HG03045 (cell line): ENCODE measurements around the gene F13A1.
"Not testable (repeated sequence)": the region's sequence is repeated elsewhere in the genome, so short reads cannot be mapped to it uniquely, and the experiment has no call there.

Source experiments
- ATAC-seq: cut with Tn5 transposase; IDR thresholded peaks from one replicate; pipeline ENCODE4 v1.9.1; 2021; ENCODE audit warnings: mild to moderate bottlenecking, moderate library complexity; ENCODE audit not compliant: unreplicated experiment

The F13A1 gene

DNA sequence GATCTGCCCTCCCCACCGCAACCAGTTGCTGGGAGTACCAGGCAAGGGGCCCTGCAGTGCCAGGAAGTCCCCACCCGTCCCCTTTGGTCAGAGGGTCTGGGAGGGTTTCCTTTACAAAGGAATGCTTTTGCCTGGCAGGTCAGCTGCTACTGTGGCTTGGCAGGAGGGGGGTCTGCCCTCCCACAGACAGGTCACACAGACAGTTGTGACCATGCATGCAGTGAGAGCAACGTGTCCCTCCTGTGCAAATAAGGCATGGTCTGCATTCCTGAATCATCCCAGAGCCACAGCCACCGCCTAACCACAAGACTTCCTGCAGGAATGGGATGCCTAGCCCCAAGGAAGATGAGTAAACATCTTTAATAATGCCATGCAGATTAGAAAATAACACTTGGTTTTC lies 439 bp upstream of the F13A1 start:
- ATAC-seq, result no peak

DNA sequence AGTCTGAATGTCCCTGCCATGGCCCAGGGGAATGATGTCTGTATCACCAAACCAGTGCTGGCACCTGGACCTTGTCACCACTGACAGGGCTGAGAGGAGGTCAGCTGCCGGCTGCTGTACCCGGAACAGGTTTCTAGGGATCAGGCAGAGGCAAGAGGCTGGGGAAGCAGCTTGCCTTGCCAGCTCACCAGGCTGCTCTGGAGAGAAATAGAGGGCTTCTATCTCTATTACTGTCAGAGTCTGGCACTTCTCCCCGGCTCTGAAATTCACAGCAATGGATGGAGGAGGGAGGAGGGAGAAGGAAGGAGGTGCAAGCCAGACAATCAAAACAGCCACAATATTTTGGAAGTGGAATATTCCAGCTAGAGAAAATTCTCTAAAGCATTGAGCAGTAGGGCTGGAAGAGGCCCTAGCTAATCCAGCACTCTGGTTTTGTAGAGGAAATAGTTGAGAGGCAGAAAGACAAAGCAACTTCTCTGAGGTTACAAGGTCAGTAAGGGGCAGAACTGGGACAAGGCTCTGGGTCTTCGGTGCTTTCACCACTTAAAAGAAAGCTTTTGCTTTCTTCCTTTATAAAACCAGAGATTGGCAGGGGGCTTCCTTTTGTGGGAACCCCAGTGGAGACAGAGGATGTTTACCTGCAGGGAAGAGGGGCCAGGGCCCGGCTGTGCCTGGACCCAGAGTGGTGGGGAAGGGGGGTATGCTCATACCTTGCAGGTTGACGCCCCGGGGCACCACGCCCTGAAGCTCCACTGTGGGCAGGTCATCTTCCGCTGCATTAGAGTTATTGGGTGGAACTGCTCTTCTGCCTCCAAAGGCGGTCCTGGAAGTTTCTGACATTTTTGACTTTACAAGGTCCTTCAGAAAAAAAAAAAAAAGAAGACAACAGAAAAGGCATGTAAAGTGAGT lies 2.4 kb downstream of the F13A1 start:
- ATAC-seq, result no peak

DNA sequence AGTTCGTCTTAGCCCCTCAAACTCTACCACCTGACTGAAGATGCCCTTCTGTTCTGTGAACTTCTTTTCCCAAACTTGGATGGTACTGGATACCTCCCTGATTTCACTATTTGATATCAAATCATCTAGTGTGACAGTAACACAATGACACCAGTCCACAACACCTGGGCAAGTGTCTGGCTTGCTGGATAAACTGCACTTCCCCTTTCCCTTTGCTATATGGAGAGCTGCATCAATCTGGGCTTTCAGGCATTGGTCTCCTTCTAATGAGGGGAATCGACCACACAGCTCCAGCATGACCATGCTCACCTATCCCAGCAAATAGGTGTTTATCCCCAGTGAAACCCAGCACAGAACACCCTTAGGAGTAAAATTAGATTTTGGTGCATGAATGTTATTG lies 3.1 kb downstream of the F13A1 start:
- no peak for ATAC-seq

DNA sequence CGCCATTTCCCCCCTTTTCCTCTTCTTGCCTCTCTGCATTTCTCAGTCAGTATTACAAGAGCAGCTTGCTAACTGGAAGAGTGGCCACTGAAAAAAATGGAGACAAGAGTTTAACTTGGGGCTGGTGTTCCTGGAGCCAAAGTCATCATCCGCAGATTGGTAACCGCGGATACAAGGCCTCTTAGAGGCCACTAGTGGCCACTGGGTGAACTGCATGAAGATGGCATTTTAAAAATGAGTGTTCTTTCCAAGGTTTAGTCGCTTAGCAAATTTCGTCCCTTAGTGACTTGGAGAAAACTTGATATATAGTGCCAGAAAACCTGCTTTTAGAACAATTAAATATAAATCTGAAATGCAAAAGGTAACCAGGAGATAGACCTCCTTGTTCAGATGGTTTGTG lies 4.8 kb downstream of the F13A1 start:
- ATAC-seq, result no peak

DNA sequence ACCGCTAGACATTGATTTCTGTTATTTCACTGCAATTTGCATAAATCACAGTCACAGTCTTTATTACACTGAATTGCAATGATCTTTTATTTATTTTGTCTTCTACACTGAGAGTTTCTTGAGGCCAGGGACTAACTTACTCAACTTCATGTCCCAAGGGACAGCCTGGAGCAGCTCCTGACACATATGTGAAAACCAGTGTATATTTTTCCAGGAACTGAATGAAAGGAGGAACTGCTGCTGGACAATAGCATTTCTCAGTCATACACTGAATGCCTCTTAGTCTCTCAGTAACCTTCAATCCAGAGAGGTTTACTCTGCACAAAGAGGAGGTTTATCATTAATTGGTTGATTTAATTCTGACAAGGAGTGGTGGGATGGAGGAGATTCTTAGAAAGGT lies 5.9 kb downstream of the F13A1 start:
- no peak for ATAC-seq

DNA sequence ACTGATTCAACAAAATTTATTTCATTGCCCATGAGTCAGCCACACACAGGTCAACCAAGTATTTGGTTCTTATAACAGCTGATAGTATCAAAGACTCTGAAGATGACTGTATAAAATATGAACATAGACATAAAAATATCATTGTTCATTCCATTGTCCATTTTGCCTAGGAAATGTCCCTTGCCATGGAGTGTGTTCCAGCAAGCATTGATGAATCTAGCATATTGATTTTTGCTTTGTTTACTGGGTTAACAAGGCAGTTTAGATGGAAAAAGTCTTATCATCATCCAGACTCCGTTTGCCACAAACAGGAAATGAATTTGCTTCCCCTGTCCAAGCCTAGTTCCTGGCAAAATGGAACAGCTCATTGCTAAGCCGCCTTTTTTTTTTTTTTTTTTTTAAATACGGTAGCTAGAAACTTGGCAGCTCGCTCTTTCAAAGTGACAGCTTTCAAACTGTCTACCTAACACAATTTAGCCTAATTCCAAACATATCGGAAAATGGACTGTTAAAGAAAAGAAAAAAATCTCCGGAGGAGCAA lies 7.5 kb downstream of the F13A1 start:
- no peak for ATAC-seq

DNA sequence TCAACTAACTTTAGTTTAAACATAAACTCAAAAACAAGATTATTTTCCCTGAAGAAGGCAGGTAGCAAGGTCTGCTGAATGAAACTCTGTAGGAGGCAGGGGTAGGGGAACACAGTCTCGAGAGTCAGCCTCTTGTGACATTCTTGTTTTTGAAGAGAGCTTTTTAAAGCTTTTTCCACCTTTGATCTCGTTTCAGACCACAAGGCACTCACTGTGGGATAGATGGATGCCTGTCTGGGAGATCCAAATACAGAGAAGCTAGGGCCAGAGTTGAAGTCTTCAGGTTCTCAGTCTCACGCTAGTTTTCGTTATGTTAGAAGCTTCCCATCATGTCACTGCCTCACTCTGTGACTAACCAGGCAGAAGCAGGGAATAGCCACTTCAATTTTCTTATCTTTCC lies 14.9 kb downstream of the F13A1 start:
- ATAC-seq, result no peak

DNA sequence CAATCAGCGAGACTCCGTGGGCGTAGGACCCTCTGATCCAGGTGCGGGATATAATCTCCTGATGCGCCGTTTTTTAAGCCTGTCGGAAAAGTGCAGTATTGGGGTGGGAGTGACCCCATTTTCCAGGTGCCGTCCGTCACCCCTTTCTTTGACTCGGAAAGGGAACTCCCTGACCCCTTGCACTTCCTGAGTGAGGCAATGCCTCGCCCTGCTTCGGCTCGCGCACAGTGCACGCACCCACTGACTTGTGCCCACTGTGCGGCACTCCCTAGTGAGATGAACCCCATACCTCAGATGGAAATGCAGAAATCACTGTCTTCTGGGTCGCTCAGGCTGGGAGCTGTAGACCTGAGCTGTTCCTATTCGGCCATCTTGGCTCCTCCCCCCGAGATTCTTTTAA lies 20.1 kb downstream of the F13A1 start:
- ATAC-seq, result not testable (repeated sequence)

DNA sequence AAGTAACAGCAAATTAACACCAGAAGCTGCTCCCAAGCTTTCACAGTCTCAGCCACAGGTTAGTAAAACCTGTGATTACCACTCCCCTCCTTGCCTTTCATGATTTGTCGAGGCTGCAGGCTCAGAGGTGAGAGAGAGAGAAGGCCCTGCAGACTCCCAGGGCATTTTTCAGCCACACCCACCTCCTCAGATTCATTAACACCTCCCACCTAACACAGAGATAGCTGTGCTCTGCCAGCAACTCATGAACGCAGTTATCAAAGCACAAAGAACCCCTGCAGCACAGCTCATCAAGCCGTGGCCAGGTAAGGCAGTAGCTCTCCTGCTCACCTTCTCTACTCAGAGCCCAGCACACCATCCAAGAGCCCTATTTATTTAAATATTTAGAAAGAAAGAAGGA lies 27.1 kb downstream of the F13A1 start:
- no peak for ATAC-seq

DNA sequence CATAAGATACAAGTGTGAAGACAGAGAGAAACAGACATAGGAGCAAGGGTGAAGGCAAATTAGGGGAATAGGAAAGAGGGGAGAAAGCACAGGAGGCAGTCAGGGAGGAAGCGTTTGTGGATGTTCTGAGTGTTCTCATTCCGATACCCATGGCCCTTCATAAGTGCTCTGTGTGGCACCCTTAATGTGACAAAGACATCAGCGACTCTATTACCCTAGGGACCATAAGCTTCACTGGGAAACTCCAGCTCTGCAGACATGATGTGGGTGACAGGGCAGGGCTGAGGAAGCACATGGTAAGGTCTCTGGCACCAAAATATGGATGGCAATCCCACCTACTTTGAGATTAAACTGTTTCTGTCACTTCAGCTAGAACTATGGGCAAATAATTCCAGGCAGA lies 33.0 kb downstream of the F13A1 start:
- no peak for ATAC-seq

DNA sequence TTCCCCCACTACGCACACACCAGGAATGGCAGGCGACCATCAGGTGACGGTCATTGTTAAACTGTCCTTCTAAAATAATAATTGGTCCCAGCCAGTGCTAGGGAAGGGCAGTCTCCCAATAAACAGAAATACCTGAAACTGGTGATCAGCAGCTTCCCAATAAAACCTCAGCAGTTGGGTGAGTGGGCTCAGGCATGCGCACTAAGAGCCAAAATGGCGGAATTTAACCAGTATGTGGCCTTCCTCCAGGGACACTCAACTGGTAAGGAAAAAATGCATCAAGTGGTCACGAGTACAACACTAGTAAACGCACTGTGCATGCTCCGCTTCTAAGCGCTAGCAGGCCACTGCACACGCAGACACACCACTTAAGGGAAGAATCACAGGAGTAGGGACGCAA lies 34.8 kb downstream of the F13A1 start:
- no peak for ATAC-seq

DNA sequence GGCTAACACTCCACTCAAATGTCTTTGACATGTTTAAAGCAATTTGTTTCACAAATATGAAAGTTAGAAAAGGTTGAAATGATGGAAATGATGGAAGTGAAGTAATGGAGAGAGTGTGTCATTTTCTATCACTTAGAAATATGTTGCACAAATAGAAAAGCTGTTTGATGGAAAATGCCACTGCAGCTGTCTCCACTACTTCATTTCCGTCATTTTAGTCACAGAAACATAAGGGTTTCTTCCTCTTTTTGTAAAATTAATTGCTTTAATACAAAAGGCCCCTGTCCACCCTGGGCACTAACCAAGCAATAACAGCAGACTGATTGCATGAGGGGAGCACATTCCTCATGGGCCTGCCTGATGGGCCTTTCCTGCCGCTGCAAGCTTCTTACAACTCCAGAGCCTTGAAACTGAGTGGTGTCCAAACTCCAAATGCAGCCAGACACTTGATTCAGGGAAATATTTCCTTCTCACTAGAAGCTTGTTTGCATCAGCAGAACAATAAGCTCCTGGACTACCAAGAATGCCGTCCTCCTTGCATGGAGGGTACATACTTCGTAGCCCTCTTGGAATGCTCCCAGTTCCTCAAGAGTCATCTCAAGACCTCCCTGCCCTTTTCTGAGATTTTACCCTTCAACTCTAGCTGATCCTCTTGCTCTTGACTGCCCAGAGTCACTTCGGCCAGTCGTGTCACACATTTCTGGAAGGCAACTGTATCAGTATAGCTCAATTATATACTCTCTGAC lies 36.1 kb downstream of the F13A1 start:
- no peak for ATAC-seq

DNA sequence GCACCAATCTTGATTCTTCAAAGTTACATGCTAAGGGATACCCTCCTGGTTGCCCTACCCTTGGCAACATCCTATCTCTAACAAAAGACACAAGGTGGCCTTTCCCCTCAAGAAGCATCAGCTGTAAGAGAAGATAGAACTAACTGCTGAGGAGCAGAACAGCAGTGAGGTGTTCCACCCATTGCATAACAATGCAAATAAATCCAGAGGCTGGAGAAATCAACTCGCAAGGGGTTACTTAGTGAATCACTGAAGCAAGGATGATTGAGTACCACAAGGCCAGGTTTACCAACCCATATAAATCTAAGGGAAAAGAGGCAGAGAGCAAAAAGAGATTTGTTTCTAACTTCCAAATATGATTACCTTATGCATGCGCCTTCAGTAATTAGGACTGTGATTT lies 36.7 kb downstream of the F13A1 start:
- ATAC-seq, result no peak

DNA sequence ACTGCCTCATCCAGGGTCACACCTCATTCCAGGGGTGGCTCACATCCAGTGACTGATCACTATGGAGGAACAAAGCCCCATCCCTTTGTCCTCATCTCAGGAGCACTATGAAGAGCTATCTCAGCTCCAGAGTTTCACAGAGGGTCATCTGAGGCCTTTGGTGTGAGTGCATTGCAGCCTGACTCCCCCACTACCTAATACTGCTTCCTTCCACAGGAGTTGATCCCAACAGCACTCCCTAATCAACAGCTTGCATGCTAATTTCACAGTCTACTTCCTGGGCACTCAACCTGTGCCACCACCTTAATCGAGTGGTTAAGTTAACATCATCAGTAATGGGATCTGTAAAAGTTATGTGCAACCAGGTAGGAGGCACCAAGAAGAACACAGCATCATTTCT lies 37.7 kb downstream of the F13A1 start:
- ATAC-seq, result no peak

DNA sequence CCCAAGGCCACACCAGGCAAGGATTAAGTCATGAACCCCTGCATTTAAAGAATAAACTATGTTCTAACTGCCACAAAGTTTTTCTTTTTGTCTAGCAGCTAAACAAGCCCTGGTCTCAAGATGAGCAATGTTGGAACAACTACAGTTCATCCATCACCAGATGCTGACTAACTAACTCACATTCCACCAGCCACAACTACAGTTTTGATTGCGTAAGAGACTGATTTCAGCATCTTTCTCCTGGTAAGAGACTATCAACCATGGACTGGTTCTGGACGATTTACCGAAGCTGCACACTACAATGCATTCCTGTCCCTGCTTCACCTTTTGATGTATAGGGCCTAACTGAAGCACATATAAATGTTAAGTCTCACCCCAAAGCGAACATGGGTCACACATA lies 43.0 kb downstream of the F13A1 start:
- ATAC-seq, result no peak

DNA sequence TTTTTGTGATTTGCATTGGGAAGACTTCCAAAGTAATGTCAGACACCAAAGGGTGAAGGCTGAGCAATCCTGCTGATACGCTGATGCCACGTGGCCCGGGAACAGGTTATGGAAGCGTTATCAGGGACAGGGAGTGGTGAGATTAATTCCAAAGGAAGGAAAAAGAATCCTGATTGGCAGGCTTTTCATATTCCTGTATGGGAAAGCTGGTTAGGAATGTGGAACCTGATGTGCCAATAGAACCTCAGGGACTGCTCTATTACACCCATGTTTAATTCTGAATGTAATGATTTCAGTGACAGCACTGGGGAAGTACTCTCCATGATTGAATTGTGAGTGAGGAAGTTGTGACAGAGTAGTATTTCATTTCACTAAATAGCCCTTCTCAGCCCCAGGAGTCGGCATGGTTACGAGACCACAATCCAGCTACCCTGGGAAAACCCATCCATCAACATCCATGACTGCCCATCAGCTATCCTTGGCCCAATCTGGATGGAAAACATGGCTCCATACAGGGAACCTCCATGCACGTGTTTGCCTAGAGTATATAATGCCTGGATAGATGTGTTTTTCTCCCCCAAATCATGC lies 49.4 kb downstream of the F13A1 start:
- ATAC-seq, result no peak

DNA sequence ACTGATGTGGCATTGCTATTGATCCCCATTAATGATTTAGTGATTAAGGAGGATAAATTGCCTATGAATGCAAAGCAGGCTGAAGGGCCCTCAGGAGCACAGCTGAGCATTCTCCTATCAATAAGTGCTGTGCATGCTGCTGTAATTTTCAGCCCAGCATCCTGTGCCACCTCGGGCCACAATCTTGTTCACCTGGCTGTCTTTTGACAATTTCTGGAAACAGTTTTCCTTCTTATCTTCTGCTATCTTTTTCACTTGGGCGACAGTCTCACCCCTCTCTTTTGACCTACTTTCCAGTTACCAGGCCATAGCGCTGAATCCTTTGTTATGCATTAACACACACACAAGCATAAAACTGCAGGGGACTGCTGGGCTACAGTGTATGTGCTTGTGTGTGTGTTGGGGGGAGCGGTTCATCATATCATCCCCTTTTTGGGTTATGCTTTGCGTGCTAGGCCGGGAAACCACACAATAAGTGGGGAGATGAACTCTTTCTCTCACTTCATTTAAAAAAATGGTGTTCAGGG lies 60.2 kb downstream of the F13A1 start:
- ATAC-seq, result no peak

DNA sequence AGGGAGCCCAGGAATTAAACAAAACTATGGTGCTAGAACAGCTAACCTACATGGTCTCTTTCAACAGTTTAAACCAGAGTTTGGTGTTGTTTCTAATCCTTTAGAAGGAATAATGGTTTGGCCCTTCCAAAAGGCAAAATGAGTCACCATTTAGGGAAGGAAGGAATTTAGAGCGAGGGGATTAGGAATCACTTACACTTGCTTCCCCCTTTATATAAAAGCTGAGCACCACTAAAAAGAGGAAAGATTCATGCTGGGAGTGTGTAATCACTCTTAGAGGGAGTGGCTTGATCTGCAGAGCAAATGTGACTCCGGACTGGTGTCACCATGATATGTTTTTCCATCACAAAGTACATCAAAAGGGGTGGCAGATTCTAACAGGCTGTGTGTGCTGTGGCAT lies 63.6 kb downstream of the F13A1 start:
- no peak for ATAC-seq

DNA sequence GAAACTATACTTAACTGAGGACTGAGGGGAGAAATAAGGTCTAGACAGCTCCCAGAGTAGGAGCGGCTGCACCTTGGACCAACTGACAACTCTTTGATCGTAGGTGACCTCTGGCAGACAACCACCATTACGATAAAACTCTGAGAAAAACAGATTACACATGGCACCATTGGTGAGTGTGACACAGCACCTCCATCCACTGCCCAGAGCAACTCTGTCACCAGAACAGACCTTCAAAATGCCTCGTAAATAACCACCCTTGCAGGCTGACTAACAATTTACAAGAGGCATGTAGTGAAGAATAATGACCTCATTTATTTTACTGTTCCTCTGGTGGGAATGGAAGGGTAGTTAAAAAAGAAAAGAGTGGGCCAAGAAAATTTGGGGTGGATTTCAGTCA lies 64.2 kb downstream of the F13A1 start:
- no peak for ATAC-seq

DNA sequence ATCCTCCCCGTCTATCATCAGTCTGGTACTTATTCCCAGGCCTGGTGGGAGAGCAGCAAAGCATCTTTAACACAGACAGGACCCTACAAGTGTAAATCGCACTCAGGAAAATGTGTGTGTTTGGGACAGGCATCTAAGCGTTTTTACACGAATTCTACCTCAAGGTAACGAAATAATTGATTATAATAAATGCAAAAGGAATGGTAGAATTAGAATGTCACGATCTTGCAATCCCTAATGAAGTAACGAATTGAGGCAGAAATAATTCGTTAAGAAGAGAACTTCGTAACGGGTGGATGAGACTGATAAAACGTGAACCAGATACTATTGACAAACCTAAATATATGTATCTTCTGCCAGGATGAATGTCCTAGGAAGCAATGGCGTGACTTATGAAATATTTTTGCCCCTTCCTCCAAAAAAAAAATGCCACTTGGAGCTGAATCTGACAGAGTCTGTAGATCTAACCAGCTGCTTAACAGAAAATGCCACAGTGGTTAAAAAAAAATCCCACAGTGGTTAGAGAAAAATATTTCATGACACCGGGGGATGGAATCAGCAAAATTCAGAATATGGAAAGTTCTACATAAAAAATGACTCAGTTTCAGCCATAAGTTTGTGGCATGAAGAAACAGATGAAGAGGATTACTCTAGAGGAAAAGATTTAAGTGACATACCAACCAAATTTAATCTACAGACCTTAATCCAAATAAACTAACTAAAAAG lies 68.7 kb downstream of the F13A1 start:
- ATAC-seq, result no peak

DNA sequence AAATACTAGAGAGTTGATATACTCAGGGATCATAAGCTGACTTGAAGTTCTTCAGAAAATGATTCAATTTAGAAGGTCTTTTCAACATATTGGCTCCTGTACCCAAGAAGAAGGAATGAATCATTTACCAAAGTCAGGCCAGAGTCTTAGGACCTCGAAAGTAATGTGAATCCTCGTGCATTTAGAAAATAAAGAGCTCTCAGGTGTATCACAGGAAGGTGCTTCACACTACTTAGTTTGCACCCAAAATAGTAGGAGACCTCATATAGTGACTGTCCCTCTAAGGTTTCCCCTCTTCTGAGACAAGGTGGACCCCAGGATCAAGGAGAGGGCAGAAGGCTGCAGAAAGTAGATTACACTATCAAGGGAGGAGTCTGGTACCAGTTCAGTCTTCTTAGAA lies 71.8 kb downstream of the F13A1 start:
- no peak for ATAC-seq
